Measurements from ENCODE around the gene GAB2.

- TF ChIP-seq CTCF (IDR thresholded peaks at IDR 0.05) (no peak), POLR2A (IDR thresholded peaks at IDR 0.05) (no peak)
Measured at GRCh38 chr11:78384231-78384630, 33.4 kb downstream of the GAB2 start.

Data from lower leg skin (tissue), 3 donors.